ENCODE data around the gene CPZ.

- no peak for TF ChIP-seq CTCF (IDR thresholded peaks at IDR 0.05)
- no peak for TF ChIP-seq POLR2A (IDR thresholded peaks at IDR 0.05)
Observed at GRCh38 chr4:8653326-8654000, 60.9 kb downstream of the CPZ start.

Measured in adrenal gland (tissue), 5 donors.